HepG2 (cell line): ENCODE data around the gene WNT7B. TPM values are rescaled to one million over a fixed set of nuclear protein-coding genes. Genes with fewer than 3 reads are reported as not detected.

Source experiments
- ATAC-seq: fragments of 200-7000 bp; cut with Tn5 transposase; 3 replicates; pipeline ENCODE4 v1.9.1; 2020; ENCODE audit warnings: mild to moderate bottlenecking, moderate library complexity
- BruUV-seq: library from RNA; stranded (reverse); fragments of 400-500 nt; replicated peaks from 2 replicates; lab custom pipeline; 2021; lab: Mats Ljungman, UMichigan
- CTCF ChIA-PET: fragments of 300-600 bp; formaldehyde crosslinking; extraction: SDS; loops from one replicate; lab custom pipeline; 2021; ENCODE audit warnings: low total read pairs, inconsistent platforms, low intra/inter-chr PET ratio; lab: Yijun Ruan, JAX
- POLR2A ChIA-PET: fragments of 350-600 bp; sonication (Branson Sonifier 250); formaldehyde crosslinking; loops from one replicate; lab custom pipeline; 2020; ENCODE audit warnings: antibody characterized with exemption, inconsistent platforms; lab: Yijun Ruan, JAX
- DNase-seq: peaks from one replicate; pipeline ENCODE4 v3.0.0-alpha.2; 2015; ENCODE audit warnings: low spot score
- FAIRE-seq: peaks from 3 replicates; lab custom pipeline; 2011; peaks lifted over from hg19 to GRCh38; lab: Jason Lieb, UNC
- H2AFZ ChIP-seq: one replicate; pipeline ENCODE4 v1.6.1; 2011; ENCODE audit warnings: low read length, inconsistent platforms
- H3K27ac ChIP-seq: fragments of 300-600 bp; 3 replicates; pipeline ENCODE4 v1.8.0; 2011; ENCODE audit warnings: mixed run types, mild to moderate bottlenecking, mixed read lengths, low read length, inconsistent platforms; ENCODE audit not compliant: insufficient read depth; ENCODE audit errors: extremely low read length
- H3K27me3 ChIP-seq, 2 experiments: fragments of 200-600 bp in 1 of 2; 2 replicates in 1 of 2; 3 replicates in 1 of 2; pipeline versions ENCODE4 v1.6.0 to v1.8.0; 2011; ENCODE audit warnings: low read length in 2 of 2, mild to moderate bottlenecking in 2 of 2, moderate library complexity in 2 of 2, inconsistent platforms in 1 of 2; ENCODE audit not compliant: insufficient read depth in 2 of 2, control insufficient read depth in 1 of 2
- H3K36me3 ChIP-seq, 2 experiments: fragments of 200-600 bp in 1 of 2; replicated peaks in 1 of 2; 2 replicates in 1 of 2; 3 replicates in 1 of 2; pipeline versions ENCODE4 v1.5.1 to v1.8.0; 2011; ENCODE audit warnings: low read length in 2 of 2, inconsistent platforms in 1 of 2; ENCODE audit not compliant: insufficient read depth in 2 of 2, control insufficient read depth in 1 of 2
- H3K4me1 ChIP-seq: 2 replicates; pipeline ENCODE4 v1.5.1; 2012; ENCODE audit warnings: low read length, inconsistent platforms; ENCODE audit not compliant: insufficient read depth
- H3K4me2 ChIP-seq: 2 replicates; pipeline ENCODE4 v1.6.0; 2011; ENCODE audit warnings: low read depth, low read length, inconsistent platforms
- H3K4me3 ChIP-seq, 3 experiments: fragments of 200-600 bp in 1 of 3; sonication (generic), shearing (Covaris generic) in 1 of 3; replicated peaks in 1 of 3; 2 replicates each; pipeline ENCODE4 v1.5.1; 2011 to 2016; ENCODE audit warnings: low read length in 3 of 3, inconsistent platforms in 2 of 3, low read depth in 2 of 3, mild to moderate bottlenecking in 2 of 3, control low read depth in 1 of 3, mixed read lengths in 1 of 3; ENCODE audit not compliant: insufficient read depth in 1 of 3
- H3K79me2 ChIP-seq: one replicate; pipeline ENCODE4 v1.6.1; 2011; ENCODE audit warnings: low read length, inconsistent platforms; ENCODE audit not compliant: insufficient read depth
- H3K9ac ChIP-seq: 2 replicates; pipeline ENCODE4 v1.6.0; 2011; ENCODE audit warnings: mild to moderate bottlenecking, low read depth, low read length, inconsistent platforms; ENCODE audit not compliant: insufficient read depth
- H3K9me3 ChIP-seq: 2 replicates; pipeline ENCODE4 v1.5.1; 2012; ENCODE audit warnings: mild to moderate bottlenecking, low read length
- H4K20me1 ChIP-seq: 2 replicates; pipeline ENCODE4 v1.6.0; 2011; ENCODE audit warnings: inconsistent platforms, mild to moderate bottlenecking, low read length, moderate library complexity; ENCODE audit not compliant: insufficient read depth
- ARNT ChIP-seq: fragments of 450-650 bp; IDR thresholded peaks from 2 replicates; pipeline ENCODE4 v1.6.1; 2017
- ZFP1 ChIP-seq: IDR thresholded peaks from 2 replicates; pipeline ENCODE4 v1.6.1; 2016
- ZNF256 ChIP-seq: sonication (generic); formaldehyde crosslinking; conservative IDR thresholded peaks from 2 replicates; pipeline ENCODE4 v1.4.0; 2020; ENCODE audit warnings: missing genetic modification reagents
- WGBS: methylation state at CpG from one replicate; pipeline ENCODE4 v1.1.6; 2017; ENCODE audit warnings: low lambda C conversion rate; 5-methylcytosine and 5-hydroxymethylcytosine counted together
- in situ Hi-C: cut with HindIII; loops from 2 replicates; pipeline ENCODE4 v1.10.0; 2017; ENCODE audit warnings: low pct_unique_long_range_greater_than_20kb; ENCODE audit not compliant: extremely low pct_ligation_motif_present
- intact Hi-C: fragments of 100-400 bp; cut with micrococcal nuclease; formaldehyde crosslinking; loops from one replicate; pipeline ENCODE4 v1.10.0; 2022; ENCODE audit not compliant: unreplicated experiment
- polyA plus RNA-seq, 8 experiments: library from polyadenylated mRNA; depleted of rRNA in 3 of 8; stranded (reverse) in 7 of 8; unstranded in 1 of 8; fragments of >200 nt; fragmentation: Illumina TruSeq in 4 of 8; extraction: Trizol in 4 of 8; gene quantifications; 2 replicates each; pipeline versions ENCODE4 v1.2.1 to v1.2.3, GENCODE V29; 2011 to 2016; ENCODE audit warnings: low read depth in 4 of 8, missing spikeins in 1 of 8, mixed read lengths in 1 of 8; ENCODE audit not compliant: insufficient read depth in 1 of 8
- total RNA-seq, 5 experiments: library from RNA; depleted of rRNA; stranded (reverse); fragments of >200 nt; fragmentation: Illumina TruSeq; extraction: Trizol; gene quantifications; 2 replicates each; pipeline ENCODE4 v1.2.3, GENCODE V29; 2016; ENCODE audit warnings: low read depth in 1 of 5
- TF ChIP-seq, protein P1 (sequence below): sonication (generic); formaldehyde crosslinking; IDR thresholded peaks from 2 replicates; pipeline ENCODE4 v1.5.0; 2020; ENCODE audit warnings: mild to moderate bottlenecking, missing genetic modification reagents, moderate library complexity
- TF ChIP-seq, protein P2 (sequence below): IDR thresholded peaks from 2 replicates; pipeline ENCODE4 v1.6.1; 2016; ENCODE audit warnings: missing biosample characterization, missing genetic modification reagents, low read depth
- TF ChIP-seq, protein P3 (sequence below): sonication (generic); formaldehyde crosslinking; IDR thresholded peaks from 2 replicates; pipeline ENCODE4 v1.5.0; 2020; ENCODE audit warnings: missing genetic modification reagents, mild to moderate bottlenecking, borderline replicate concordance

WNT7B gene
- total and polyA plus RNA-seq, 2 of the 13 experiments (the other 11 are each of a cell fraction or from before 2014, with no cell fraction given): 0.09 TPM; not detected in 1

DNA sequence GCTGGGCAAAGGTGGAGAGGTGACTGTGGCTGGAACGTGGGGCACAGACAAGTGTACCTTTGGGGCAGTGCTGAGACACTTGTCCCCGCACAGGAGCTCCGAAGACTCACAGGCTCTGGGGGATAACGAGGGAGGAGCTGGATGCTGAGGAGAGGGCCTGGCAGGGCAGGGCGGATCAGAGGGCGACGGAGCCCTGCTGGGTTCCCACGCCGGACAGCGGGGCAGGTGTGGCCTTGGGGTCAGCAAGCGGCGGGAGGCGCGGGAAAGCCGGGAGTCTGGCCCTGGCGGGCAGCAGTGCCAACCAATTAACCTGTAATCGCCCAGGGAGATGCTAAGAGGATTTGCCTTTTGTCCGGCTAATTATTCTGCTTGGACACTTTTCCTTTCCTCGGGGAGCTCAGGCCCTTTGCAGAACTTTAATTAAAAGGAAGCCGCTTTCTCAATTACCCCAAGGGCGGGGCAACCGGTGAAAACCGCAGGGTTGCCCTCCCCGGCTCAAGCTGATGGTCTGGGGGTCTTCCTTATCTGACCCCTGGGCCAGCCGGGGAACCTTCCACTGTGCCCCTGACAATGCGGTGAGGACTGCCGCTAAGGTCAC lies 71.5 kb downstream of the WNT7B start:
- Histone ChIP-seq H3K9ac (no peak overlapping the region), H3K4me1 (peaks cover 14% of the 10 kb centered on the region), H2AFZ (no peak overlapping the region), H3K9me3 (no peaks in the 10 kb centered on the region), H3K27ac (no peak overlapping the region), H3K27me3 (peaks cover 19 to 70% of the 10 kb centered on the region in 2 experiments), H3K4me2 (no peak overlapping the region), H3K79me2 (no peaks in the 10 kb centered on the region), H3K36me3 (no peaks in the 10 kb centered on the region), H4K20me1 (0 out of 2 replicates have a peak, but pooled peaks cover 2% of the 10 kb centered on the region), H3K4me3 (no peak overlapping the region)
- CTCF ChIA-PET: no interaction called here
- BruUV-seq: no TSS peak
- POLR2A ChIA-PET: no interaction called here
- TF ChIP-seq, protein P1, sequence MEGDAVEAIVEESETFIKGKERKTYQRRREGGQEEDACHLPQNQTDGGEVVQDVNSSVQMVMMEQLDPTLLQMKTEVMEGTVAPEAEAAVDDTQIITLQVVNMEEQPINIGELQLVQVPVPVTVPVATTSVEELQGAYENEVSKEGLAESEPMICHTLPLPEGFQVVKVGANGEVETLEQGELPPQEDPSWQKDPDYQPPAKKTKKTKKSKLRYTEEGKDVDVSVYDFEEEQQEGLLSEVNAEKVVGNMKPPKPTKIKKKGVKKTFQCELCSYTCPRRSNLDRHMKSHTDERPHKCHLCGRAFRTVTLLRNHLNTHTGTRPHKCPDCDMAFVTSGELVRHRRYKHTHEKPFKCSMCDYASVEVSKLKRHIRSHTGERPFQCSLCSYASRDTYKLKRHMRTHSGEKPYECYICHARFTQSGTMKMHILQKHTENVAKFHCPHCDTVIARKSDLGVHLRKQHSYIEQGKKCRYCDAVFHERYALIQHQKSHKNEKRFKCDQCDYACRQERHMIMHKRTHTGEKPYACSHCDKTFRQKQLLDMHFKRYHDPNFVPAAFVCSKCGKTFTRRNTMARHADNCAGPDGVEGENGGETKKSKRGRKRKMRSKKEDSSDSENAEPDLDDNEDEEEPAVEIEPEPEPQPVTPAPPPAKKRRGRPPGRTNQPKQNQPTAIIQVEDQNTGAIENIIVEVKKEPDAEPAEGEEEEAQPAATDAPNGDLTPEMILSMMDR: no peak
- TF ChIP-seq ARNT (no peak), ZFP1 (CRISPR knock-in tag) (no peak), ZNF256 (CRISPR knock-in tag) (no peak)
- TF ChIP-seq, protein P2, sequence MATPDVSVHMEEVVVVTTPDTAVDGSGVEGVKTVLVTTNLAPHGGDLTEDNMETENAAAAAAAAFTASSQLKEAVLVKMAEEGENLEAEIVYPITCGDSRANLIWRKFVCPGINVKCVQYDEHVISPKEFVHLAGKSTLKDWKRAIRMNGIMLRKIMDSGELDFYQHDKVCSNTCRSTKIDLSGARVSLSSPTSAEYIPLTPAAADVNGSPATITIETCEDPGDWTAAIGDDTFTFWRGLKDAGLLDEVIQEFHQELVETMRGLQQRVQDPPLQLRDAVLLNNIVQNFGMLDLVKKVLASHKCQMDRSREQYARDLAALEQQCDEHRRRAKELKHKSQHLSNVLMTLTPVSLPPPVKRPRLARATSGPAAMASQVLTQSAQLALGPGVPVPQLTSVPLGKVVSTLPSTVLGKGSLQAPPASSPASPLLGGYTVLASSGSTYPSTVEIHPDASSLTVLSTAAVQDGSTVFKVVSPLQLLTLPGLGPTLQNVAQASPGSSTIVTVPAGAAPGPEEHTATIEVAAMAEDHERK: no peak
- TF ChIP-seq, protein P3, sequence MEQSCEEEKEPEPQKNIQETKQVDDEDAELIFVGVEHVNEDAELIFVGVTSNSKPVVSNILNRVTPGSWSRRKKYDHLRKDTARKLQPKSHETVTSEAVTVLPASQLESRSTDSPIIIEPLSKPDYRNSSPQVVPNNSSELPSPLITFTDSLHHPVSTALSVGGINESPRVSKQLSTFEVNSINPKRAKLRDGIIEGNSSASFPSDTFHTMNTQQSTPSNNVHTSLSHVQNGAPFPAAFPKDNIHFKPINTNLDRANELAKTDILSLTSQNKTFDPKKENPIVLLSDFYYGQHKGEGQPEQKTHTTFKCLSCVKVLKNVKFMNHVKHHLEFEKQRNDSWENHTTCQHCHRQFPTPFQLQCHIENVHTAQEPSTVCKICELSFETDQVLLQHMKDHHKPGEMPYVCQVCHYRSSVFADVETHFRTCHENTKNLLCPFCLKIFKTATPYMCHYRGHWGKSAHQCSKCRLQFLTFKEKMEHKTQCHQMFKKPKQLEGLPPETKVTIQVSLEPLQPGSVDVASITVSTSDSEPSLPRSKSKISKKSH (CRISPR knock-in tag): no peak
- FAIRE-seq (no peak), ATAC-seq (no peak), DNase-seq (no peak)
- WGBS: 43% methylated on average over 24 of the region's 27 CpGs
- intact Hi-C loops: no loop called here
- in situ Hi-C loops: no loop called here
